Calu3 (cell line): ENCODE measurements around the gene CPT1C. TPM values are rescaled to one million over a fixed set of nuclear protein-coding genes. Genes with fewer than 3 reads are reported as not detected.

Experiments
- BruUV-seq: library from RNA; stranded (reverse); fragments of 400-500 nt; replicated peaks from 2 replicates; lab custom pipeline; 2021; lab: Mats Ljungman, UMichigan
- CTCF ChIA-PET: fragments of 300-600 bp; sonication (Branson Sonifier 250); formaldehyde crosslinking; loops from one replicate; lab custom pipeline; 2022; ENCODE audit warnings: antibody characterized with exemption; lab: Charles Lee
- DNase-seq: peaks from one replicate; pipeline ENCODE4 v3.0.0; 2022
- H3K27ac Mint-ChIP-seq: one replicate; pipeline ENCODE4 v1.8.0; 2022; ENCODE audit warnings: mixed read lengths; ENCODE audit not compliant: unreplicated experiment
- H3K27me3 Mint-ChIP-seq: one replicate; pipeline ENCODE4 v1.8.0; 2022; ENCODE audit warnings: mixed read lengths; ENCODE audit not compliant: unreplicated experiment
- H3K36me3 Mint-ChIP-seq: one replicate; pipeline ENCODE4 v1.8.0; 2022; ENCODE audit warnings: mild to moderate bottlenecking, moderate library complexity, mixed read lengths; ENCODE audit not compliant: insufficient read depth, unreplicated experiment
- H3K4me1 Mint-ChIP-seq: one replicate; pipeline ENCODE4 v1.8.0; 2022; ENCODE audit warnings: mild to moderate bottlenecking, low read depth, mixed read lengths; ENCODE audit not compliant: unreplicated experiment
- H3K4me3 Mint-ChIP-seq: one replicate; pipeline ENCODE4 v1.8.0; 2022; ENCODE audit warnings: mild to moderate bottlenecking, low read depth, moderate library complexity, mixed read lengths; ENCODE audit not compliant: unreplicated experiment
- H3K9me3 Mint-ChIP-seq: one replicate; pipeline ENCODE4 v1.8.0; 2022; ENCODE audit warnings: low read depth, mixed read lengths; ENCODE audit not compliant: unreplicated experiment
- CTCF ChIP-seq: fragments of 200-600 bp; IDR thresholded peaks from one replicate; pipeline ENCODE4 v1.8.0; 2022; ENCODE audit warnings: antibody characterized with exemption; ENCODE audit not compliant: unreplicated experiment
- intact Hi-C: fragments of 100-400 bp; cut with micrococcal nuclease; formaldehyde crosslinking; loops from one replicate; pipeline ENCODE4 v1.10.0; 2022; ENCODE audit not compliant: unreplicated experiment
- total RNA-seq: library from RNA; stranded (reverse); gene quantifications from 2 replicates; pipeline ENCODE4 v1.2.3, GENCODE V29; 2022

The CPT1C gene
- total RNA-seq, 1 experiment from 2014 or later = 0.57 TPM

- CTCF ChIA-PET = no interaction called here
Observed at GRCh38 chr19:49651820-49652550, 38.9 kb upstream of the CPT1C start.

GRCh38 chr19:49652551-49653465, 38.1 kb upstream of the CPT1C start:
- TF ChIP-seq CTCF = no peak
- BruUV-seq = no TSS peak
- Mint-ChIP-seq H3K4me1 (no peaks in the 10 kb centered on the region), H3K4me3 (no peak overlapping the region), H3K27me3 (no peaks in the 10 kb centered on the region), H3K36me3 (peaks cover 74% of the 10 kb centered on the region), H3K27ac (peak overlapping the region; percentile 56), H3K9me3 (no peaks in the 10 kb centered on the region)
- intact Hi-C loops = no loop called here
- no peak for DNase-seq
- CTCF ChIA-PET = no interaction called here

More at GRCh38 chr19:49651820-49652550, 38.9 kb upstream of the CPT1C start:
- H3K4me1 Mint-ChIP-seq = no peaks in the 10 kb centered on the region
- DNase-seq = no peak
- no peak overlapping the region for H3K4me3 Mint-ChIP-seq
- no peak overlapping the region for H3K27ac Mint-ChIP-seq
- TF ChIP-seq CTCF = no peak
- no TSS peak for BruUV-seq
- H3K27me3 Mint-ChIP-seq = no peaks in the 10 kb centered on the region
- H3K36me3 Mint-ChIP-seq = peaks cover 71% of the 10 kb centered on the region
- intact Hi-C loops = no loop called here
- no peaks in the 10 kb centered on the region for H3K9me3 Mint-ChIP-seq

- peak overlapping the region; percentile 56 for H3K27ac Mint-ChIP-seq
- CTCF ChIA-PET = no interaction called here
- H3K4me1 Mint-ChIP-seq = no peaks in the 10 kb centered on the region
- TF ChIP-seq CTCF = no peak
- H3K4me3 Mint-ChIP-seq = no peak overlapping the region
- DNase-seq = no peak
- BruUV-seq = no TSS peak
- intact Hi-C loops = no loop called here
- H3K9me3 Mint-ChIP-seq = no peaks in the 10 kb centered on the region
- H3K27me3 Mint-ChIP-seq = no peaks in the 10 kb centered on the region
- H3K36me3 Mint-ChIP-seq = peaks cover 80% of the 10 kb centered on the region
Observed at GRCh38 chr19:49653466-49653806, 37.5 kb upstream of the CPT1C start.

GRCh38 chr19:49654581-49654980, 36.3 kb upstream of the CPT1C start:
- intact Hi-C loops = no loop called here
- TF ChIP-seq CTCF = no peak
- DNase-seq = no peak
- no TSS peak for BruUV-seq
- H3K4me3 Mint-ChIP-seq = no peak overlapping the region
- no peak overlapping the region for H3K27ac Mint-ChIP-seq
- no peaks in the 10 kb centered on the region for H3K4me1 Mint-ChIP-seq
- H3K9me3 Mint-ChIP-seq = no peaks in the 10 kb centered on the region
- CTCF ChIA-PET = no interaction called here
- peaks cover 89% of the 10 kb centered on the region for H3K36me3 Mint-ChIP-seq
- H3K27me3 Mint-ChIP-seq = no peaks in the 10 kb centered on the region
